ENCODE results near the gene DBP.

The DBP gene

GRCh38 chr19:48630296-48631063 lies 6.7 kb downstream of the DBP start:
- peak overlapping the region; percentile 29 for H3K4me3 ChIP-seq (ENCODE audit: low read depth, low read length)
- no peak for DNase-seq (ENCODE audit: low read depth)
- peak; percentile 33; the same call in 1 of the 2 replicates for TF ChIP-seq CTCF (IDR thresholded peaks at IDR 0.05; ENCODE audit: control insufficient read depth, extremely low read depth, insufficient read depth)

GRCh38 chr19:48629599-48630295 lies 7.4 kb downstream of the DBP start:
- H3K4me3 ChIP-seq (ENCODE audit: low read depth, low read length) = peak overlapping the region; percentile 29; the same call in 1 of the 2 replicates
- peak; percentile 83 for DNase-seq (ENCODE audit: low read depth)
- TF ChIP-seq CTCF (IDR thresholded peaks at IDR 0.05; ENCODE audit: control insufficient read depth, extremely low read depth, insufficient read depth) = no peak

- no peak overlapping the region for H3K4me3 ChIP-seq (ENCODE audit: low read depth, low read length)
- no peak for DNase-seq (ENCODE audit: low read depth)
- no peak for TF ChIP-seq CTCF (IDR thresholded peaks at IDR 0.05; ENCODE audit: control insufficient read depth, extremely low read depth, insufficient read depth)
Observed at GRCh38 chr19:48629297-48629598, 7.9 kb downstream of the DBP start.

- TF ChIP-seq CTCF (IDR thresholded peaks at IDR 0.05; ENCODE audit: control insufficient read depth, extremely low read depth, insufficient read depth) = no peak
- H3K4me3 ChIP-seq (ENCODE audit: low read depth, low read length) = no peak overlapping the region
- DNase-seq (ENCODE audit: low read depth) = no peak
Observed at GRCh38 chr19:48628486-48629296, 8.5 kb downstream of the DBP start.

GRCh38 chr19:48627865-48628314 lies 9.3 kb downstream of the DBP start:
- no peak overlapping the region for H3K4me3 ChIP-seq (ENCODE audit: low read depth, low read length)
- no peak for DNase-seq (ENCODE audit: low read depth)
- TF ChIP-seq CTCF (IDR thresholded peaks at IDR 0.05; ENCODE audit: control insufficient read depth, extremely low read depth, insufficient read depth) = no peak

- TF ChIP-seq CTCF (IDR thresholded peaks at IDR 0.05; ENCODE audit: control insufficient read depth, extremely low read depth, insufficient read depth) = no peak
- DNase-seq (ENCODE audit: low read depth) = no peak
- H3K4me3 ChIP-seq (ENCODE audit: low read depth, low read length) = no peak overlapping the region
Observed at GRCh38 chr19:48627201-48627864, 9.8 kb downstream of the DBP start.
